Naive thymus-derived CD8-positive, alpha-beta T cell (primary cell): Measurements from ENCODE around the gene PTMS. TPM values are rescaled to one million over a fixed set of nuclear protein-coding genes. Genes with fewer than 3 reads are reported as not detected.

Experiments used
- ATAC-seq, 2 donors: fragments of 150-1000 bp; cut with Tn5 transposase in 1 of 2; sonication (Bioruptor Pico), chemical (Tn5 transposase) in 1 of 2; 1 replicate in 1 of 2; 2 replicates in 1 of 2; pipeline ENCODE4 v1.10.0; 2021; ENCODE audit warnings: mild to moderate bottlenecking in 2 of 2, moderate library complexity in 2 of 2
- POLR2A ChIA-PET: fragments of 350-600 bp; sonication (Branson Sonifier 250); formaldehyde crosslinking; loops from one replicate; lab custom pipeline; 2021; ENCODE audit warnings: antibody characterized with exemption; lab: Charles Lee
- DNase-seq, 10 donors: peaks; one replicate each; pipeline versions ENCODE4 v3.0.0 to v3.0.0-alpha.2; 2020 to 2022
- H3K27ac Mint-ChIP-seq, 10 donors: one replicate each; pipeline ENCODE4 v1.8.0; 2020 to 2022; ENCODE audit warnings: mild to moderate bottlenecking in 10 of 10, mixed read lengths in 10 of 10, moderate library complexity in 4 of 10, inconsistent platforms in 1 of 10
- H3K27me3 Mint-ChIP-seq, 5 donors: one replicate each; pipeline ENCODE4 v1.8.0; 2021 to 2022; ENCODE audit warnings: mixed read lengths in 5 of 5
- H3K36me3 Mint-ChIP-seq, 3 donors: one replicate each; pipeline ENCODE4 v1.8.0; 2020 to 2022; ENCODE audit warnings: mixed read lengths in 3 of 3, mild to moderate bottlenecking in 2 of 3, inconsistent platforms in 1 of 3
- H3K4me1 Mint-ChIP-seq, 4 donors: one replicate each; pipeline ENCODE4 v1.8.0; 2021 to 2022; ENCODE audit warnings: mixed read lengths in 4 of 4
- H3K4me3 Mint-ChIP-seq, 10 donors: one replicate each; pipeline ENCODE4 v1.8.0; 2020 to 2022; ENCODE audit warnings: mild to moderate bottlenecking in 10 of 10, mixed read lengths in 10 of 10, moderate library complexity in 6 of 10, inconsistent platforms in 1 of 10
- H3K9me3 Mint-ChIP-seq, 9 donors: one replicate each; pipeline ENCODE4 v1.8.0; 2020 to 2022; ENCODE audit warnings: mixed read lengths in 9 of 9, mild to moderate bottlenecking in 3 of 9, inconsistent platforms in 1 of 9, moderate library complexity in 1 of 9
- polyA plus RNA-seq, 3 donors: library from polyadenylated mRNA; unstranded; fragments of 300-500 nt; fragmentation: Illumina TruSeq; gene quantifications; one replicate each; pipeline ENCODE4 v1.2.3, GENCODE V29; 2021
- total RNA-seq, 8 experiments: library from RNA in 2 of 8; stranded (reverse) in 2 of 8; gene quantifications; one replicate each; pipeline ENCODE4 v1.2.3 and lab custom pipeline; 2021 to 2026

Gene PTMS
- total and polyA plus RNA-seq, 5 experiments from 2014 or later = 0.55 to 4.8 TPM; not detected in 3

DNA sequence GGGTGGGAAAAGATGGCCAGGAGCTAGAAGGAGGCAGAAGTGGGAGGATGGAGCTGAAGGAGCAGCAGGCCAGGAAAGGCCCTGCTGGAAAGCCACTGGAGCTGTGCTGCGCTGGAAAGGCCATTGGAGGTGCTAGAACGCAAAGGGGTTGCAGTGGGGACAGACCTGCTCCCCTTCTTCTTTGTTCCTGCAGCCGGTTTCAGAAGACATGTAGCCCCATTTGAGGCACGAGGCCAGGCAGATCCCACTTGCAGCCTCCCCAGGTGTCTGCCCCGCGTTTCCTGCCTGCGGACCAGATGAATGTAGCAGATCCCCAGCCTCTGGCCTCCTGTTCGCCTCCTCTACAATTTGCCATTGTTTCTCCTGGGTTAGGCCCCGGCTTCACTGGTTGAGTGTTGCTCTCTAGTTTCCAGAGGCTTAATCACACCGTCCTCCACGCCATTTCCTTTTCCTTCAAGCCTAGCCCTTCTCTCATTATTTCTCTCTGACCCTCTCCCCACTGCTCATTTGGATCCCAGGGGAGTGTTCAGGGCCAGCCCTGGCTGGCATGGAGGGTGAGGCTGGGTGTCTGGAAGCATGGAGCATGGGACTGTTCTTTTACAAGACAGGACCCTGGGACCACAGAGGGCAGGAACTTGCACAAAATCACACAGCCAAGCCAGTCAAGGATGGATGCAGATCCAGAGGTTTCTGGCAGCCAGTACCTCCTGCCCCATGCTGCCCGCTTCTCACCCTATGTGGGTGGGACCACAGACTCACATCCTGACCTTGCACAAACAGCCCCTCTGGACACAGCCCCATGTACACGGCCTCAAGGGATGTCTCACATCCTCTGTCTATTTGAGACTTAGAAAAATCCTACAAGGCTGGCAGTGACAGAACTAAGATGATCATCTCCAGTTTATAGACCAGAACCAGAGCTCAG, 53.2 kb downstream of the PTMS start:
- peaks cover 12 to 24% (median 13%) of the 10 kb centered on the region in 4 donors for H3K4me1 Mint-ChIP-seq
- H3K27me3 Mint-ChIP-seq = peaks cover 1 to 38% (median 23%) of the 10 kb centered on the region in 5 donors
- POLR2A ChIA-PET = no interaction called here
- ATAC-seq = no peak
- no peak overlapping the region for H3K4me3 Mint-ChIP-seq
- H3K27ac Mint-ChIP-seq = peak overlapping the region in 2 of 10 donors; percentile 16 to 34
- DNase-seq = no peak
- no peaks in the 10 kb centered on the region for H3K9me3 Mint-ChIP-seq
- no peaks in the 10 kb centered on the region for H3K36me3 Mint-ChIP-seq

GRCh38 chr12:6820166-6820565, 54.0 kb downstream of the PTMS start:
- Mint-ChIP-seq H3K36me3 (no peaks in the 10 kb centered on the region), H3K9me3 (no peaks in the 10 kb centered on the region), H3K27ac (peak overlapping the region in 1 of 10 donors; percentile 16), H3K27me3 (peaks cover 7 to 46% (median 27%) of the 10 kb centered on the region in 5 donors), H3K4me3 (no peak overlapping the region), H3K4me1 (peaks cover 13 to 24% (median 14%) of the 10 kb centered on the region in 4 donors)
- POLR2A ChIA-PET = no interaction called here
- no peak for DNase-seq
- ATAC-seq = no peak

Other genes starting within 250 kb of the PTMS start
- 100 to 1,000 TPM; 355 to 363 TPM for gene GAPDH, start 231.8 kb upstream of the PTMS start, total RNA-seq
- 1,000 to 10,000 TPM; 1,014 to 1,110 (median 1,062) TPM for gene GAPDH, start 231.8 kb upstream of the PTMS start, polyA plus RNA-seq
- gene IFFO1, start 210.3 kb upstream of the PTMS start, total RNA-seq = 10 to 100 TPM; 40.9 to 45.9 TPM
- gene IFFO1, start 210.3 kb upstream of the PTMS start, polyA plus RNA-seq = 10 to 100 TPM in 1 of 3 donors, 1 to 10 TPM in 2; 3.7 to 10.8 (median 4.4) TPM
- gene NOP2, start 198.1 kb upstream of the PTMS start, total RNA-seq = 100 to 1,000 TPM in 1 of 2 experiments, 10 to 100 TPM in 1; 99.2 to 104 TPM
- gene NOP2, start 198.1 kb upstream of the PTMS start, polyA plus RNA-seq = 10 to 100 TPM; 23.6 to 41.7 (median 24.7) TPM
- 100 to 1,000 TPM; 296 to 308 TPM for gene CHD4, start 159.0 kb upstream of the PTMS start, total RNA-seq
- gene CHD4, start 159.0 kb upstream of the PTMS start, polyA plus RNA-seq = 10 to 100 TPM; 31.4 to 57.3 (median 56.9) TPM
- 10 to 100 TPM; 16.6 to 18.9 TPM for gene LPAR5, start 130.4 kb upstream of the PTMS start, total RNA-seq
- 10 to 100 TPM in 2 of 3 donors, 1 to 10 TPM in 1; 7.9 to 14.2 (median 12.2) TPM for gene LPAR5, start 130.4 kb upstream of the PTMS start, polyA plus RNA-seq
- gene ACRBP, start 118.9 kb upstream of the PTMS start, total RNA-seq = 10 to 100 TPM; 13.8 to 14.3 TPM
- gene ACRBP, start 118.9 kb upstream of the PTMS start, polyA plus RNA-seq = under 1 TPM in 2 of 3 donors, not detected in 1; 0.43 to 0.50 TPM
- 10 to 100 TPM; 81.2 to 90.6 TPM for gene ING4, start 103.2 kb upstream of the PTMS start, total RNA-seq
- 10 to 100 TPM; 89.5 to 99.6 (median 90.6) TPM for gene ING4, start 103.2 kb upstream of the PTMS start, polyA plus RNA-seq
- 10 to 100 TPM; 90.5 to 94.8 TPM for gene ZNF384, start 77.0 kb upstream of the PTMS start, total RNA-seq
- gene ZNF384, start 77.0 kb upstream of the PTMS start, polyA plus RNA-seq = 10 to 100 TPM; 17.6 to 39.6 (median 26.3) TPM
- gene PIANP, start 65.5 kb upstream of the PTMS start, total RNA-seq = 1 to 10 TPM in 1 of 2 experiments, under 1 TPM in 1; 0.41 to 1.2 TPM
- under 1 TPM in 2 of 3 donors, not detected in 1; 0.06 to 0.30 TPM for gene PIANP, start 65.5 kb upstream of the PTMS start, polyA plus RNA-seq
- gene COPS7A, start 42.3 kb upstream of the PTMS start, total RNA-seq = 10 to 100 TPM; 27.0 to 35.4 TPM
- gene COPS7A, start 42.3 kb upstream of the PTMS start, polyA plus RNA-seq = 10 to 100 TPM; 34.9 to 42.4 (median 36.2) TPM
- 10 to 100 TPM; 87.6 to 98.9 TPM for gene MLF2, start 13.2 kb upstream of the PTMS start, total RNA-seq
- 100 to 1,000 TPM in 2 of 3 donors, 10 to 100 TPM in 1; 98.5 to 133 (median 126) TPM for gene MLF2, start 13.2 kb upstream of the PTMS start, polyA plus RNA-seq
- under 1 TPM; 0.60 to 0.75 TPM for gene LAG3, start 6.2 kb downstream of the PTMS start, total RNA-seq
- gene LAG3, start 6.2 kb downstream of the PTMS start, polyA plus RNA-seq = 10 to 100 TPM in 1 of 3 donors, under 1 TPM in 2; 0.47 to 14.5 (median 0.59) TPM
- 1 to 10 TPM; 1.4 to 1.5 TPM for gene CD4, start 23.2 kb downstream of the PTMS start, total RNA-seq
- 1 to 10 TPM in 1 of 3 donors, under 1 TPM in 2; 0.39 to 1.3 (median 0.53) TPM for gene CD4, start 23.2 kb downstream of the PTMS start, polyA plus RNA-seq
- not detected for gene GPR162, start 55.5 kb downstream of the PTMS start, total RNA-seq
- not detected for gene GPR162, start 55.5 kb downstream of the PTMS start, polyA plus RNA-seq
- gene P3H3, start 62.0 kb downstream of the PTMS start, total RNA-seq = 1 to 10 TPM; 8.6 to 9.7 TPM
- under 1 TPM; 0.42 to 0.73 (median 0.67) TPM for gene P3H3, start 62.0 kb downstream of the PTMS start, polyA plus RNA-seq
- 1 to 10 TPM; 3.8 to 5.6 TPM for gene GNB3, start 74.6 kb downstream of the PTMS start, total RNA-seq
- gene GNB3, start 74.6 kb downstream of the PTMS start, polyA plus RNA-seq = not detected
- 1 to 10 TPM; 2.6 to 2.7 TPM for gene CDCA3, start 84.9 kb downstream of the PTMS start, total RNA-seq
- 1 to 10 TPM in 1 of 3 donors, under 1 TPM in 1, not detected in 1; 0.50 to 1.4 TPM for gene CDCA3, start 84.9 kb downstream of the PTMS start, polyA plus RNA-seq
- gene USP5, start 85.8 kb downstream of the PTMS start, total RNA-seq = 10 to 100 TPM; 72.7 to 78.9 TPM
- 10 to 100 TPM; 55.3 to 69.2 (median 56.7) TPM for gene USP5, start 85.8 kb downstream of the PTMS start, polyA plus RNA-seq
- 100 to 1,000 TPM; 159 to 163 TPM for gene TPI1, start 101.2 kb downstream of the PTMS start, total RNA-seq
- gene TPI1, start 101.2 kb downstream of the PTMS start, polyA plus RNA-seq = 100 to 1,000 TPM; 372 to 497 (median 479) TPM
- 10 to 100 TPM; 22.0 to 23.3 TPM for gene SPSB2, start 106.9 kb downstream of the PTMS start, total RNA-seq
- gene SPSB2, start 106.9 kb downstream of the PTMS start, polyA plus RNA-seq = 10 to 100 TPM; 10.1 to 10.6 (median 10.2) TPM
- gene LRRC23, start 138.5 kb downstream of the PTMS start, total RNA-seq = 10 to 100 TPM; 10.1 to 10.5 TPM
- gene LRRC23, start 138.5 kb downstream of the PTMS start, polyA plus RNA-seq = 1 to 10 TPM; 4.7 to 9.9 (median 8.8) TPM
- gene ENO2, start 148.2 kb downstream of the PTMS start, total RNA-seq = 100 to 1,000 TPM; 141 to 144 TPM
- 10 to 100 TPM; 19.4 to 29.2 (median 19.7) TPM for gene ENO2, start 148.2 kb downstream of the PTMS start, polyA plus RNA-seq
- 10 to 100 TPM; 25.7 to 30.3 TPM for gene ATN1, start 161.6 kb downstream of the PTMS start, total RNA-seq
- gene ATN1, start 161.6 kb downstream of the PTMS start, polyA plus RNA-seq = 1 to 10 TPM in 2 of 3 donors, under 1 TPM in 1; 0.35 to 1.4 (median 1.1) TPM
- gene RNU7-1, start 177.5 kb downstream of the PTMS start, total RNA-seq = not detected
- gene RNU7-1, start 177.5 kb downstream of the PTMS start, polyA plus RNA-seq = not detected
- gene C12orf57, start 177.7 kb downstream of the PTMS start, total RNA-seq = 100 to 1,000 TPM; 518 to 519 TPM
- 100 to 1,000 TPM; 329 to 399 (median 366) TPM for gene C12orf57, start 177.7 kb downstream of the PTMS start, polyA plus RNA-seq
- 100 to 1,000 TPM; 235 to 247 TPM for gene PTPN6, start 185.0 kb downstream of the PTMS start, total RNA-seq
- gene PTPN6, start 185.0 kb downstream of the PTMS start, polyA plus RNA-seq = 100 to 1,000 TPM; 182 to 425 (median 260) TPM
- 100 to 1,000 TPM; 159 to 173 TPM for gene PHB2, start 204.3 kb downstream of the PTMS start, total RNA-seq
- 100 to 1,000 TPM in 2 of 3 donors, 10 to 100 TPM in 1; 97.0 to 115 (median 108) TPM for gene PHB2, start 204.3 kb downstream of the PTMS start, polyA plus RNA-seq
- gene EMG1, start 204.6 kb downstream of the PTMS start, total RNA-seq = 10 to 100 TPM; 71.1 to 72.5 TPM
- gene EMG1, start 204.6 kb downstream of the PTMS start, polyA plus RNA-seq = 10 to 100 TPM; 59.7 to 66.4 (median 64.7) TPM